Cardiac fibroblast (primary cell): ENCODE results near the gene FERMT3.
A peak's percentile ranks its signal among the peaks of the same experiment; 100 is the strongest.

Experiments
- DNase-seq, 2 donors: peaks; one replicate each; pipeline versions ENCODE4 v3.0.0 to v3.0.0-alpha.2; 2010; ENCODE audit warnings: low read depth in 2 of 2
- H3K4me3 ChIP-seq, 2 donors: replicated peaks in 1 of 2; 1 replicate in 1 of 2; 2 replicates in 1 of 2; pipeline ENCODE4 v1.5.1; 2011; ENCODE audit warnings: low read depth in 2 of 2, low read length in 2 of 2, mild to moderate bottlenecking in 2 of 2, moderate library complexity in 1 of 2
- TF ChIP-seq, protein P1 (sequence below): IDR thresholded peaks from one replicate; pipeline ENCODE4 v1.5.1; 2011; ENCODE audit warnings: low read depth, mild to moderate bottlenecking, low read length, inconsistent platforms

The FERMT3 gene

DNA sequence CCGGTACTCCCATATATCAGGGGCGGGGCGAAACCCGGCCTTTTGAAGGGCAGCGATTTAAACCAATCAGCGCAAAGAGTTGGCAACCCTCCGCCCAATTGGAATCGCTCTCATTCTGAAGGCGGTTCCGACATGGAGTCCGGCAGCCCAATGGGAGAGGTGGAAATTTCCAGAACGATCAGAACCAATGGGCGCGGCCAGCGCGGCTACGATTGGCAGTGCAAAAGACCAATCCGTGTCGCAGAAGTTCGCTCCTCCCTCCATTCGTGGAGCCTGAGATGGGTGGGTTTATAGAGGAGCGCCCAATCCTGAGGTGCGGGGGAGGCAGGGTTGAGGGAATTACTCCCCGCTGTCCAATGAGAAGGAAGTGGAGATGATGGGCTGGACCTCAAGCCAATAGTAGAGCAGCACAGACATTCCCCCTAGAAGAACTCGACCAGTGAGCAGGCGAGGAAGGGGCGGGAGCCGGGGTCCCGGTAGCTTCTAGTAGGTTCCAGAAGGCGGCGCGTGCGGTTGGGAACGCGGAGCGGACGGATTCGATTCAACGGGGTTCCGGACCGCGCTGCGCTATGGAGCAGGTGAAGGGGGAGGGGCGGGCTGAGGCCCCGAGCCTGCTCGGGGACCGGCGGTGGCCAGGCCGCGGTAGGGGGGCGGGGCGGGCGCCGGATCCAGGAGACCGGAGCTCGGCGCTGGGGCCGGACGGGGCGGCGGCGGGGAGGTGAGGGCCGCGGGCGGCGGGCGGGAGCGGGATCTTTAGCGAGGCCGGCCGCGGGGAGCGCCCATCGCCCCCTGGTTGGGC is 20.6 kb upstream of the FERMT3 start, which contains the start of gene STIP1:
Gene STIP1, plus strand, starts transcription at position 479 of the 799 bp plus-strand sequence. Its CDS starts 91 bp downstream, at position 570.
- H3K4me3 ChIP-seq: peak within 1 kb of the TSS; percentile 64 to 75
- peak; percentile 100 for DNase-seq
- TF ChIP-seq, protein P1, sequence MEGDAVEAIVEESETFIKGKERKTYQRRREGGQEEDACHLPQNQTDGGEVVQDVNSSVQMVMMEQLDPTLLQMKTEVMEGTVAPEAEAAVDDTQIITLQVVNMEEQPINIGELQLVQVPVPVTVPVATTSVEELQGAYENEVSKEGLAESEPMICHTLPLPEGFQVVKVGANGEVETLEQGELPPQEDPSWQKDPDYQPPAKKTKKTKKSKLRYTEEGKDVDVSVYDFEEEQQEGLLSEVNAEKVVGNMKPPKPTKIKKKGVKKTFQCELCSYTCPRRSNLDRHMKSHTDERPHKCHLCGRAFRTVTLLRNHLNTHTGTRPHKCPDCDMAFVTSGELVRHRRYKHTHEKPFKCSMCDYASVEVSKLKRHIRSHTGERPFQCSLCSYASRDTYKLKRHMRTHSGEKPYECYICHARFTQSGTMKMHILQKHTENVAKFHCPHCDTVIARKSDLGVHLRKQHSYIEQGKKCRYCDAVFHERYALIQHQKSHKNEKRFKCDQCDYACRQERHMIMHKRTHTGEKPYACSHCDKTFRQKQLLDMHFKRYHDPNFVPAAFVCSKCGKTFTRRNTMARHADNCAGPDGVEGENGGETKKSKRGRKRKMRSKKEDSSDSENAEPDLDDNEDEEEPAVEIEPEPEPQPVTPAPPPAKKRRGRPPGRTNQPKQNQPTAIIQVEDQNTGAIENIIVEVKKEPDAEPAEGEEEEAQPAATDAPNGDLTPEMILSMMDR: peak; percentile 53

DNA sequence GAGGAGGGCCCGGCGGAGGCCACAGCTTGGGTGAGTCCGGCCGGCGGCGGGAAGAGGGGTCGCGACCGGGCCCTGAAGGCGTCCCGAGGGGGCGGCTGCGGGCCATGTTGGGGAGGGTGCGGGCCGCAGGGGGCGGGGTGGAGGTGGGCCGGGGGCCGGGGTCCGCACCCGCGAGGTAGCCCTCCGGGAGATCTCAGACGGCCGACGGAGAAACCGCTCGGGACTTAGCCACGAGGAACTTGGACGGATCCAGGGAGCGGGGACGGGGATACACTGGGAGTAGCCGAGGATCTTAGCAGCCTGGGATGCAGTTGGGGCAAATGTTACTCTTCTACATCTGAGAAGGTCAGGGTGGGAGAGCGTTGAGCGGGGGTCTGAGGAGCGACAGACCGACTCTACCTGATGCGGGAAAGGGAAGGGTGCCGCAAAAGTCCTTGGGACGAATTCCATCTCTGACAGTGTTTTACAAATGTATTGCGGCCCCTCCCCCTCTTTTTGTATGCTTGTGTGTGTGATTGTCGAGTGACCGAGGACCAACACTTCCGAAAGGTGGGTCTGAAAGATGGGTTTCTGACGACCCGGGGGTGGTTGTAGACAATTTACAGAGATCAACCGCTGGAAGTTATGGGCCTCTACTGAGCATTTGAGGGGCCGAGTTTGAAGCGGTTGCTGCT is 19.9 kb upstream of the FERMT3 start:
- TF ChIP-seq, protein P1: no peak
- DNase-seq: peak in 1 of 2 donors; percentile 26
- H3K4me3 ChIP-seq: no peak overlapping the region

DNA sequence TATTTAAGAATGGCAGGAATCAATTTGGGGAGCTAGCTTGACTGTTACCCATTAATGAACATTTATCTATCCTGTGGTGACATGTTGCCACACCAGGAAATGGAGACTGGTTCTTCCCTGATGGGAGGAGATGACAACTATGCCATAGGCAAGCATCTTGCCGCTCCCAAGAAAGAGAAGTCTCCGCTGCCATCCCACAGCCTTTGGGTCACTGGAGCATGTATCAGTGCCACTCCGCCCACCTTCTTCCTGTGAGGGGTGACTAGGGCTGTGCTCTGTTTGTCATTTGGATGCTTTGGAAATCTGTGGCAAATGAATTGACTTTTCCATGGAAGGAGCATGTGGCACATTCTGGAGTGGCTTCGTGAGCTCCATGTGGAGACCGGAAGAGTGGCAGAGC is 14.1 kb upstream of the FERMT3 start:
- DNase-seq: no peak
- TF ChIP-seq, protein P1: no peak
- no peak overlapping the region for H3K4me3 ChIP-seq

DNA sequence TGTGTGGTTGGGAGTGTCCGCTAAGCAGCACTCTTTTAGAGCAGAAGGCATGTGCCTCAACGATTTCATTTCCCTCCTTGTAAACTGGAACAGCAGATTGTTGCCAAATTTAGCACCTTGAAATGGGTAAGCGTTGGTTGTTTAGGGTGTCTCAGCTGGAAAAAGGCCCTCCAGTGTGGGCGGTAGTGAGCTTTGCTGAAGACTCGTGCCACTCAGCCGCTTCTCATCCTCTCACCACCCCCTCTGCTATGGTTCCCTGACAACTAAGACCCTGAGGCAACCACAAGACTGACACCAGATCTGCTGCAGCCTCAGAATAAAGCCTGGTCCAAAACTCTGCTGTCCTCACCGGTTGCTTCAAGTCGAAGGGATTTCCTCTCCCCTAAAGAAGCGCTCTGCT is 9.9 kb upstream of the FERMT3 start:
- DNase-seq: no peak
- no peak overlapping the region for H3K4me3 ChIP-seq
- TF ChIP-seq, protein P1: no peak

DNA sequence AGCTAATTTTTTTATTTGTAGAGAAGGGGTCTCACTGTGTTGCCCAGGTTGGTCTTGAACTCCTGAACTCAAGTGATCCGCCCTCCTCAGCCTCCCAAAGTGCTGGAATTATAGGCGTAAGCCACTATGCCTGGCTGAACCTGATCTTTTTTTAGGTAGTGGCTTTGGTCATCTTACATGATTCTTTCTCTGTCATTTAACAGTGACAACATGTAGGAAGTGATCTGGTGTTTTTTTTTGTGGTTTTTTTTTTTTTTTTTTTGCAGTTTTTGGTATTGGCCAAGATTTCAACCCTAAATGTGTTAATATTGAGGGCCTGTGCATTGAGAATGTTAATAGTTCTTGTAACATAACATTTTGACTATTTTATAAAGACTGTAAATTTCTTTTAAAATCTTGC is 8.0 kb upstream of the FERMT3 start:
- TF ChIP-seq, protein P1: no peak

DNA sequence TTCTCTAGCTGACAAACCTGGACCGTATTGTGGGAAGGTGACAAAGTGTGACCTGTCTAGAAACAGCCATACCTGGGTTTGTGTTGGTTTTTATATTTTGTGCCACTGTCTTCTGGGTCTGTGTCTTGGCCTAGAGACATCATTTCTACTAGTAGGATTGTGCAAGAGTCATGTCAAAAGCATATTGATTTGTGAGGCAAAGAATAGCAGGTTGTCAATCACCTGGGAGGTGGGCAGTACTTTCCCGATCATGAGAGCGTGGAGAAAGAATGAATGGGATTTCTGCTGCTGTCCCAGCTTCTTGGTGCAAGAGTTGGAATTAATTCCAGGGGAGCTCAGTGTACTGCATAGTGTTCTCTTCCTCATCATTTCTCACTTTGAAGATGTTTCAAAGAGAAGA is 5.0 kb upstream of the FERMT3 start:
- no peak for DNase-seq

More for the DNA sequence above, 8.0 kb upstream of the FERMT3 start:
- no peak for DNase-seq
- H3K4me3 ChIP-seq: no peak overlapping the region

More for the DNA sequence above, 5.0 kb upstream of the FERMT3 start:
- no peak overlapping the region for H3K4me3 ChIP-seq
- TF ChIP-seq, protein P1: no peak
